H9 (cell line): Measurements from ENCODE around the gene TRABD. TPM values are rescaled to one million over a fixed set of nuclear protein-coding genes. Genes with fewer than 3 reads are reported as not detected.

Experiments used
- DNase-seq: peaks from one replicate; pipeline ENCODE4 v3.0.0-alpha.2; 2017
- H2AFZ ChIP-seq: one replicate; pipeline ENCODE4 v1.6.1; 2013; ENCODE audit warnings: mild to moderate bottlenecking, low read length, control low read depth, moderate library complexity
- H2AK5ac ChIP-seq: 2 replicates; pipeline ENCODE4 v1.6.1; 2013; ENCODE audit warnings: low read length, control low read depth, mixed read lengths; ENCODE audit not compliant: insufficient read length
- H2BK120ac ChIP-seq: one replicate; pipeline ENCODE4 v1.6.1; 2013; ENCODE audit warnings: low read depth, mild to moderate bottlenecking, low read length, control low read depth, inconsistent platforms; ENCODE audit not compliant: poor library complexity, severe bottlenecking
- H2BK12ac ChIP-seq: 2 replicates; pipeline ENCODE4 v1.6.1; 2013; ENCODE audit warnings: low read length, control low read depth, mixed read lengths, low read depth; ENCODE audit not compliant: insufficient read length
- H2BK15ac ChIP-seq: 2 replicates; pipeline ENCODE4 v1.6.1; 2013; ENCODE audit warnings: low read depth, low read length, control low read depth
- H2BK20ac ChIP-seq: one replicate; pipeline ENCODE4 v1.6.1; 2013; ENCODE audit warnings: low read depth, mild to moderate bottlenecking, low read length, control low read depth, inconsistent platforms; ENCODE audit not compliant: poor library complexity, severe bottlenecking
- H2BK5ac ChIP-seq: 2 replicates; pipeline ENCODE4 v1.6.1; 2013; ENCODE audit warnings: low read length, control low read depth, mixed read lengths; ENCODE audit not compliant: insufficient read length
- H3K14ac ChIP-seq: 2 replicates; pipeline ENCODE4 v1.6.1; 2013; ENCODE audit warnings: low read length, control low read depth; ENCODE audit not compliant: insufficient read depth
- H3K18ac ChIP-seq: 2 replicates; pipeline ENCODE4 v1.6.1; 2013; ENCODE audit warnings: low read depth, mild to moderate bottlenecking, mixed read lengths, low read length, control low read depth; ENCODE audit not compliant: insufficient read length
- H3K23ac ChIP-seq: 2 replicates; pipeline ENCODE4 v1.6.1; 2013; ENCODE audit warnings: low read length, control low read depth, mixed read lengths, low read depth; ENCODE audit not compliant: insufficient read length
- H3K23me2 ChIP-seq: 2 replicates; pipeline ENCODE4 v1.6.1; 2013; ENCODE audit warnings: low read depth, mild to moderate bottlenecking, mixed read lengths, low read length, control low read depth; ENCODE audit not compliant: insufficient read length, poor library complexity, severe bottlenecking
- H3K27ac ChIP-seq: 2 replicates; pipeline ENCODE4 v1.5.1; 2013; ENCODE audit warnings: low read length, control low read depth, mixed read lengths, low read depth; ENCODE audit not compliant: insufficient read length
- H3K27me3 ChIP-seq: 2 replicates; pipeline ENCODE4 v1.6.1; 2013; ENCODE audit warnings: low read length, control low read depth, inconsistent platforms; ENCODE audit not compliant: insufficient read depth
- H3K4ac ChIP-seq: 2 replicates; pipeline ENCODE4 v1.6.1; 2013; ENCODE audit warnings: low read depth, mild to moderate bottlenecking, control low read depth, inconsistent platforms, low read length, moderate library complexity
- H3K4me1 ChIP-seq: 2 replicates; pipeline ENCODE4 v1.6.1; 2013; ENCODE audit warnings: low read length, control low read depth, inconsistent platforms; ENCODE audit not compliant: insufficient read depth
- H3K4me2 ChIP-seq: 2 replicates; pipeline ENCODE4 v1.6.1; 2013; ENCODE audit warnings: low read length, control low read depth, mixed read lengths; ENCODE audit not compliant: insufficient read length, insufficient read depth
- H3K56ac ChIP-seq: 2 replicates; pipeline ENCODE4 v1.6.1; 2013; ENCODE audit warnings: low read depth, mild to moderate bottlenecking, mixed read lengths, low read length, control low read depth; ENCODE audit not compliant: insufficient read length
- H3K79me1 ChIP-seq: 2 replicates; pipeline ENCODE4 v1.6.1; 2013; ENCODE audit warnings: low read depth, mild to moderate bottlenecking, moderate library complexity, low read length, control low read depth, inconsistent platforms; ENCODE audit not compliant: insufficient read depth, poor library complexity, severe bottlenecking
- H3K79me2 ChIP-seq: 2 replicates; pipeline ENCODE4 v1.6.1; 2013; ENCODE audit warnings: low read length, control low read depth, inconsistent platforms; ENCODE audit not compliant: insufficient read depth
- H3K9ac ChIP-seq: 2 replicates; pipeline ENCODE4 v1.6.1; 2013; ENCODE audit warnings: low read length, control low read depth, mixed read lengths; ENCODE audit not compliant: insufficient read length; ENCODE audit errors: extremely low read depth
- H3K9me3 ChIP-seq: one replicate; pipeline ENCODE4 v1.6.1; 2013; ENCODE audit warnings: low read depth, low read length, inconsistent platforms; ENCODE audit not compliant: control insufficient read depth
- H3T11ph ChIP-seq: one replicate; pipeline ENCODE4 v1.6.1; 2013; ENCODE audit warnings: mild to moderate bottlenecking, low read length, control low read depth, inconsistent platforms
- H4K20me1 ChIP-seq: one replicate; pipeline ENCODE4 v1.6.1; 2013; ENCODE audit not compliant: control insufficient read depth, insufficient read length, insufficient read depth
- H4K5ac ChIP-seq: 2 replicates; pipeline ENCODE4 v1.6.1; 2013; ENCODE audit warnings: low read depth, mild to moderate bottlenecking, mixed read lengths, low read length, control low read depth; ENCODE audit not compliant: insufficient read length
- H4K8ac ChIP-seq: replicated peaks from 2 replicates; pipeline ENCODE4 v1.6.1; 2013; ENCODE audit warnings: low read length, control low read depth, mixed read lengths, low read depth; ENCODE audit not compliant: insufficient read length
- H4K91ac ChIP-seq: 2 replicates; pipeline ENCODE4 v1.6.1; 2013; ENCODE audit warnings: low read depth, mild to moderate bottlenecking, moderate library complexity, mixed read lengths, low read length, control low read depth; ENCODE audit not compliant: insufficient read length
- H3K27ac Mint-ChIP-seq, 3 experiments: 2 replicates in 2 of 3; 3 replicates in 1 of 3; pipeline ENCODE4 v1.8.0; 2020 to 2021; ENCODE audit warnings: mixed read lengths in 3 of 3, mild to moderate bottlenecking in 1 of 3, moderate library complexity in 1 of 3
- H3K27me3 Mint-ChIP-seq: 2 replicates; pipeline ENCODE4 v1.8.0; 2021; ENCODE audit warnings: low read depth, mild to moderate bottlenecking, moderate library complexity, mixed read lengths
- H3K36me3 Mint-ChIP-seq, 3 experiments: 2 replicates in 2 of 3; 3 replicates in 1 of 3; pipeline ENCODE4 v1.8.0; 2020 to 2021; ENCODE audit warnings: low read depth in 3 of 3, mixed read lengths in 3 of 3; ENCODE audit not compliant: insufficient read depth in 1 of 3
- H3K4me1 Mint-ChIP-seq, 2 experiments: 2 replicates each; pipeline ENCODE4 v1.8.0; 2020; ENCODE audit warnings: mixed read lengths in 2 of 2
- H3K4me3 Mint-ChIP-seq, 2 experiments: 2 replicates in 1 of 2; 3 replicates in 1 of 2; pipeline ENCODE4 v1.8.0; 2020 to 2021; ENCODE audit warnings: mild to moderate bottlenecking in 2 of 2, mixed read lengths in 2 of 2, moderate library complexity in 1 of 2
- H3K9me3 Mint-ChIP-seq, 2 experiments: 2 replicates in 1 of 2; 3 replicates in 1 of 2; pipeline ENCODE4 v1.8.0; 2020; ENCODE audit warnings: mild to moderate bottlenecking in 2 of 2, mixed read lengths in 2 of 2, moderate library complexity in 1 of 2
- WGBS: extraction: QIAGEN DNeasy Blood & Tissue Kit; methylation state at CpG from one replicate; pipeline ENCODE4 v1.1.7; 2013; ENCODE audit warnings: missing lambda C conversion rate, low lambda C conversion rate, mixed read lengths; ENCODE audit not compliant: insufficient read length; ENCODE audit errors: extremely low coverage; 5-methylcytosine and 5-hydroxymethylcytosine counted together
- total RNA-seq: library from RNA; stranded (reverse); gene quantifications from 2 replicates; pipeline ENCODE4 v1.2.1, GENCODE V29; 2021
- TF ChIP-seq, protein P1 (sequence below): fragments of 200-600 bp; sonication (generic); conservative IDR thresholded peaks from 3 replicates; pipeline ENCODE4 v1.8.0; 2021; ENCODE audit warnings: antibody characterized with exemption, mild to moderate bottlenecking

TRABD gene
- total RNA-seq, 1 experiment from 2014 or later: 47.8 TPM

DNA sequence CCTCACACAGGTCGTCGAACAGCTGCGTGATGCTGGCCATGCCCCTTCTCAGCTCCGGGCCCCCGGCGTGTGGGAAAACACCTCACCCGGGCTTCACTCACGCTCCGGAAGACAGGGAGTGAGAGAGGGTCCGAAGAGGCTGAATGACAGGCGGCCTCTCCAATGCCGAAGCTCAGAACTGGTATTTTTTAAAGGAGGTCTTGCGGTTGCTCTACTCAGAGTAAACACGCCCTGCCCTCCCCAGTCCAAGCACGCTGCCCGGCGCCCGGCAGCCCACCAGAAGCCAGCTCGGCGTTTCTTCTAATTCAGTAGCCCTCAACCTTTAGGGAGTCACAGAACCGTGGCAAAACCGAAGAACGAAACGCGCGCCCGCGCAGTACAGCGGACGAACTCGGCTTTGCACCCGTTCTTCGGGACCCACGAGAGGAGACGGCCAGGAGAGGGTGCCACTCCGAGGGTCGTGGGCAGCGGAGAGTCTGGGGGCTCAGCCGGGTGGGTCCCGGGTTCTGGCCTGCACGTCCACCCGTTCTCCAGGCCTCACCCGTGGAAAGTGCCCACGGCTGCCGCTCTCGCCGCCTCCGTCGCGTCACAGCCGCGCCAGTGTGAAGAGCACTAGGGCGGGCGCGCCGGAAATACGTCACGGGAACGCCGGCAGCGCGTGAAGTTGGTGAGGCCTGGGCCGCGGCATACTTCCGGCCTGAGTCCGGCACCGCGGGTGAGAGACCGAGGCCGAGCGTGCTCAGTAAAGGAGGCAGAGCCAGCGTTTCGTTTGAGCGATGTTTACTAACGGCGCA is 58.9 kb downstream of the TRABD start, which contains the start of gene TUBGCP6:
TSS of gene TUBGCP6 (minus strand) at position 604 of the 794 bp plus-strand sequence. CDS start at position 40, 564 bp downstream.
- Histone ChIP-seq H4K91ac (no peak within 1 kb of the TSS), H3K9me3 (no peaks in the 10 kb centered on the region), H3T11ph (no peak within 1 kb of the TSS), H2BK12ac (no peak within 1 kb of the TSS), H3K9ac (peak within 1 kb of the TSS; percentile 84), H2AK5ac (no peak within 1 kb of the TSS), H3K4ac (no peak within 1 kb of the TSS; the same call in 1 of the 2 replicates), H3K14ac (peak within 1 kb of the TSS; percentile 96), H3K4me1 (no peaks in the 10 kb centered on the region), H3K23ac (no peak within 1 kb of the TSS), H3K4me2 (peak within 1 kb of the TSS; percentile 92), H3K27me3 (no peaks in the 10 kb centered on the region), H4K8ac (no peak within 1 kb of the TSS), H2AFZ (no peak within 1 kb of the TSS), H2BK5ac (no peak within 1 kb of the TSS), H3K18ac (peak within 1 kb of the TSS; percentile 84), H4K20me1 (no peaks in the 10 kb centered on the region), H2BK20ac (no peak within 1 kb of the TSS), H2BK15ac (no peak within 1 kb of the TSS), H3K79me2 (peaks cover 6% of the 10 kb centered on the region; the same call in 1 of the 2 replicates), H3K23me2 (peaks cover 20% of the 10 kb centered on the region), H3K27ac (no peak within 1 kb of the TSS), H4K5ac (no peak within 1 kb of the TSS), H2BK120ac (no peak within 1 kb of the TSS), H3K79me1 (no peaks in the 10 kb centered on the region), H3K56ac (no peak within 1 kb of the TSS)
- WGBS: no CpG with 5 or more reads among the region's 76 CpGs
- DNase-seq: peak; percentile 92
- H3K27ac Mint-ChIP-seq: peak within 1 kb of the TSS; percentile 98 to 99 (median 99)
- H3K4me3 Mint-ChIP-seq: peak within 1 kb of the TSS; percentile 96 to 98
- TF ChIP-seq, protein P1, sequence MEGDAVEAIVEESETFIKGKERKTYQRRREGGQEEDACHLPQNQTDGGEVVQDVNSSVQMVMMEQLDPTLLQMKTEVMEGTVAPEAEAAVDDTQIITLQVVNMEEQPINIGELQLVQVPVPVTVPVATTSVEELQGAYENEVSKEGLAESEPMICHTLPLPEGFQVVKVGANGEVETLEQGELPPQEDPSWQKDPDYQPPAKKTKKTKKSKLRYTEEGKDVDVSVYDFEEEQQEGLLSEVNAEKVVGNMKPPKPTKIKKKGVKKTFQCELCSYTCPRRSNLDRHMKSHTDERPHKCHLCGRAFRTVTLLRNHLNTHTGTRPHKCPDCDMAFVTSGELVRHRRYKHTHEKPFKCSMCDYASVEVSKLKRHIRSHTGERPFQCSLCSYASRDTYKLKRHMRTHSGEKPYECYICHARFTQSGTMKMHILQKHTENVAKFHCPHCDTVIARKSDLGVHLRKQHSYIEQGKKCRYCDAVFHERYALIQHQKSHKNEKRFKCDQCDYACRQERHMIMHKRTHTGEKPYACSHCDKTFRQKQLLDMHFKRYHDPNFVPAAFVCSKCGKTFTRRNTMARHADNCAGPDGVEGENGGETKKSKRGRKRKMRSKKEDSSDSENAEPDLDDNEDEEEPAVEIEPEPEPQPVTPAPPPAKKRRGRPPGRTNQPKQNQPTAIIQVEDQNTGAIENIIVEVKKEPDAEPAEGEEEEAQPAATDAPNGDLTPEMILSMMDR: peak; percentile 38
- H3K27me3 Mint-ChIP-seq: no peaks in the 10 kb centered on the region; the same call in 1 of the 2 replicates
- peaks cover 22 to 35% of the 10 kb centered on the region in 2 experiments for H3K4me1 Mint-ChIP-seq
- peaks cover 2 to 25% (median 12%) of the 10 kb centered on the region in 3 experiments; a peak in 6 of 7 replicates for H3K36me3 Mint-ChIP-seq
- no peaks in the 10 kb centered on the region for H3K9me3 Mint-ChIP-seq
